Left renal pelvis (tissue), 4 donors: ENCODE data around the gene TNFAIP3. TPM values are rescaled to one million over a fixed set of nuclear protein-coding genes. Genes with fewer than 3 reads are reported as not detected.

Experiments
- DNase-seq, 4 donors: peaks; one replicate each; pipeline ENCODE4 v3.0.0-alpha.2; 2013; ENCODE audit warnings: low read depth in 4 of 4, low spot score in 3 of 4
- polyA plus RNA-seq, 4 donors: library from polyadenylated mRNA; unstranded; fragments of 120-200 nt; gene quantifications; one replicate each; pipeline ENCODE4 v1.2.1, GENCODE V29; 2013; ENCODE audit not compliant: insufficient read length in 4 of 4

The TNFAIP3 gene
- polyA plus RNA-seq, 4 donors: 8.1 to 14.5 (median 9.2) TPM

- DNase-seq: no peak
These were observed 4.5 kb upstream of the TNFAIP3 start for GRCh38 chr6:137862419-137863090.

GRCh38 chr6:137863091-137863797 is 3.8 kb upstream of the TNFAIP3 start:
- no peak for DNase-seq

GRCh38 chr6:137864812-137865508 is 2.1 kb upstream of the TNFAIP3 start:
- no peak for DNase-seq

GRCh38 chr6:137866200-137866913 is 702 bp upstream of the TNFAIP3 start:
- DNase-seq: no peak

- no peak for DNase-seq
These were observed 838 bp downstream of the TNFAIP3 start for GRCh38 chr6:137867685-137868509.

- no peak for DNase-seq
These were observed 1.9 kb downstream of the TNFAIP3 start for GRCh38 chr6:137868721-137869548.

GRCh38 chr6:137869549-137870307 is 2.7 kb downstream of the TNFAIP3 start:
- DNase-seq: no peak

GRCh38 chr6:137870308-137870644 is 3.2 kb downstream of the TNFAIP3 start:
- DNase-seq: no peak

GRCh38 chr6:137870744-137871247 is 3.7 kb downstream of the TNFAIP3 start:
- no peak for DNase-seq

- no peak for DNase-seq
These were observed 4.2 kb downstream of the TNFAIP3 start for GRCh38 chr6:137871291-137871690.

GRCh38 chr6:137871831-137872454 is 4.9 kb downstream of the TNFAIP3 start:
- DNase-seq: no peak

- no peak for DNase-seq
These were observed 5.6 kb downstream of the TNFAIP3 start for GRCh38 chr6:137872581-137873115.

GRCh38 chr6:137873273-137873762 is 6.3 kb downstream of the TNFAIP3 start:
- DNase-seq: no peak

- DNase-seq: no peak
These were observed 7.4 kb downstream of the TNFAIP3 start for GRCh38 chr6:137874204-137875057.

GRCh38 chr6:137875058-137875520 is 8.0 kb downstream of the TNFAIP3 start:
- DNase-seq: no peak

- no peak for DNase-seq
These were observed 8.5 kb downstream of the TNFAIP3 start for GRCh38 chr6:137875606-137876005.

GRCh38 chr6:137876547-137876946 is 9.5 kb downstream of the TNFAIP3 start:
- no peak for DNase-seq
